HG02840 (cell line): ENCODE measurements around the gene RHOXF2B.
"Not testable (repeated sequence)": the region's sequence is repeated elsewhere in the genome, so short reads cannot be mapped to it uniquely, and the experiment has no call there.

Experiments used
- ATAC-seq: cut with Tn5 transposase; IDR thresholded peaks from one replicate; pipeline ENCODE4 v1.9.1; 2021; ENCODE audit warnings: mild to moderate bottlenecking, moderate library complexity, moderate number of reproducible peaks; ENCODE audit not compliant: unreplicated experiment, low FRiP score

The RHOXF2B gene

DNA sequence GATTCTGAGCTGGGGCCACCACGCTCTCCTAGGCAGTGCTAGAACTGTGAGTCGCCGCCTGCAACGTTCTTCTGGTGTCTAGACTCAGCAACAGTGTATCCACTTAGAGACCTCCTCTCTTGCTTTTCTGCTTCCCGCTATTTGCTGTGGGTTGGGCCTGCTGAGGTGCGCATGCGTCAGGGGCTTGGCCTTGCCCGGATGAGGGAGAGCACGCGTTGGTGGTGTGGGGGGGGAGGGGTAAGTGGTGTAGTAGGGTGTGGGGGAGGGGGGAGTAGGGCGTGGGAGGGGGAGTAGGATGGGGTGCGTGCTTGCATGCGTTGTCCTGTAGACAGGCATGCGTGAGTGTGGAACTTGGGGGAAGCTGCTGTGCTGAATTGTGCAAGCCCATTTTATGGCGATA lies at the start of gene RHOXF2B:
RHOXF2B (minus strand) TSS at position 101 of the 400 bp plus-strand sequence. CDS start 138 bp downstream, outside the sequence.
- ATAC-seq: not testable (repeated sequence)

DNA sequence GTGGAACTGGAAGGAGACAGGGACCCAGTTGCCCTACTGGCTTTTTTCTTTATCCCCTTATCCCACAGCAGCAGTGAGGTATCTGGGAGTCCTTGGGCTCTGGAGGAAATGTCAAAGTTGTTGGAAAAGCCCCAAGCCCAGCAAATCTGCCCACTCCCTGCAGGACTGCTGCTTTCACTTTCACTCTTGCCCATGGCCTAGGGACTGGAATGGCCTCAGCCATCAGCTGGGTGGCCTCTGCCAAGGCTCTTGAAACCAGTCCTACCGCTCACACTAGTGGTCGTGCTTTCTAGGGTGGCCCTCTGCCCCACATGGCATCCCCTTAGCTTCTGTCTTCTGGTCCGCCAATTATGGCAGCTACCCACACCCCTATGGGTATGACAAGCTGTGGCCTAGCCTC lies 48.0 kb upstream of the RHOXF2B start:
- ATAC-seq: no peak

DNA sequence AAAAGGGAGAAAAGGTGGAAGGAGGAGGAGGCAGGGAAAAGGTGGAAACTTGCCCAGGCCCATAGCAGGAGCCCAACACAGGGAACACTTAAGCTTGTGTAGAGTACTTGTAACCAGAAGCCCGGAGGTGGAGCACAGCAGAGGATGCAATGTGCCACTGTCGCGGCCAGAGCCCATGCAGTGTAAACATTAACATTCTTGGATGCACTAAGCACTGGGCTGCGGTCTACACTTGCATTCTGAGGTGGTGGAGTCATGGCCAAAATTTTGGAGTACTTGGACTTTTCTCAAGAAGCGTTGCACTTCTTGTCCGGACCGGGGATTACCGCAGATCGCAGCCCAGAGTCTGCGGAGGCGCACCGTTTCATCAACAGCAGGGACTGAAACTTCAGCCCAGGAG lies 42.7 kb upstream of the RHOXF2B start:
- ATAC-seq: no peak

GRCh38 chrX:120115438-120115963 lies 38.0 kb upstream of the RHOXF2B start, which contains the start of gene RHOXF1:
Gene RHOXF1 (minus strand): TSS chrX:120115913. CDS start chrX:120115862, 51 bp downstream.
- ATAC-seq: no peak

DNA sequence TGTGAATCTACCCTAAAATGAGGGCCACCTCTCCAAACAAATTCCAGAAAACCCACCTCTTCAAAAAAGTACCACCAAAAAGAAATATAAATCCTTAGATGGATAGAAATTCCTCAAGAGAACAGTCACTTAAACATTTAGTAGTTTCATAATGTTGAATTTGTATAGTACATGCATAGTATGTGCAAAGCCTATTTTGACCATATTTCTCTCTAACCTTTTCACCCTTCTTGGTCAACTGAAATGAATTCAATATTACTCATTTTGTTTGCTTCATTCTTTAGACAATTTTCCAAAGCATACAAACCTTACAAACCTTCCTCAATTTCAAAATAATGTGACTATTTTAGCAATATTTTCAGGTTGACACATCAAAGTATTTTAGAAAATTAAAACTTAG lies 34.1 kb upstream of the RHOXF2B start:
- ATAC-seq: no peak

GRCh38 chrX:120109378-120109777 lies 31.9 kb upstream of the RHOXF2B start:
- ATAC-seq: no peak

DNA sequence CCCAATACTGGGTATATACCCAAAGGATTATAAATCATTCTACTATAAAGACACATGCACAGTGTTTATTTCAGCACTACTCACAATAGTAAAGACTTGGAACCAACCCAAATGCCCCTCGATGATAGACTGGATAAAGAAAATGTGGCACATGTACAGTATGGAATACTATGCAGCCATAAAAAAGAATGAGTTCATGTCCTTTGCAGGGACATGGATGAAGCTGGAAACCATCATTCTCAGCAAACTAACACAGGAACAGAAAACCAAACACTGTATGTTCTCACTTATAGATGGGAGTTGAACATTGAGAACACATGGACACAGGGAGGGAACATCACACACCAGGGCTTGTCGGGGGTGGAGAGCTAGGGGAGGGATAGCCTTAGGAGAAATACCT lies 27.2 kb upstream of the RHOXF2B start:
- ATAC-seq: not testable (repeated sequence)

GRCh38 chrX:120101057-120101456 lies 23.6 kb upstream of the RHOXF2B start:
- not testable (repeated sequence) for ATAC-seq

DNA sequence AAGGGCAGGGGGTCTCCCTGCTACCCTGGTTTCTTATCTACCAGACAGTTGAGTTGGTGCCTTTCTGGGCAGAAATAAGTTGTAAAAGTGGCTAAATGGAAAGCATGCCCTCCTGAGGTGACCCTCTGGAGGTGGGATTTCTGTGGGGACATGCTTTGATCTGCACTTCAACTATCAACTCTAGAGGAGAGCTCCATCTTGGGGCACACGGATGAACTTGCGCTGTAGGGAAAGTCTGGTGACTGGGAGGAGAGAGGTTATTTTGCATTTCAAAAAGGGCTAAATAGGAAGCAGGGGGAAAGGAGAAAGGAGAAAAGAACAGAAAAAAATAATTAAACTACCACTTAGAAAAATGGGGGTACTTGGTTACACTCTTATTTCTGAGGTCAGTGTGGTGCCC lies 12.7 kb upstream of the RHOXF2B start:
- ATAC-seq: no peak

DNA sequence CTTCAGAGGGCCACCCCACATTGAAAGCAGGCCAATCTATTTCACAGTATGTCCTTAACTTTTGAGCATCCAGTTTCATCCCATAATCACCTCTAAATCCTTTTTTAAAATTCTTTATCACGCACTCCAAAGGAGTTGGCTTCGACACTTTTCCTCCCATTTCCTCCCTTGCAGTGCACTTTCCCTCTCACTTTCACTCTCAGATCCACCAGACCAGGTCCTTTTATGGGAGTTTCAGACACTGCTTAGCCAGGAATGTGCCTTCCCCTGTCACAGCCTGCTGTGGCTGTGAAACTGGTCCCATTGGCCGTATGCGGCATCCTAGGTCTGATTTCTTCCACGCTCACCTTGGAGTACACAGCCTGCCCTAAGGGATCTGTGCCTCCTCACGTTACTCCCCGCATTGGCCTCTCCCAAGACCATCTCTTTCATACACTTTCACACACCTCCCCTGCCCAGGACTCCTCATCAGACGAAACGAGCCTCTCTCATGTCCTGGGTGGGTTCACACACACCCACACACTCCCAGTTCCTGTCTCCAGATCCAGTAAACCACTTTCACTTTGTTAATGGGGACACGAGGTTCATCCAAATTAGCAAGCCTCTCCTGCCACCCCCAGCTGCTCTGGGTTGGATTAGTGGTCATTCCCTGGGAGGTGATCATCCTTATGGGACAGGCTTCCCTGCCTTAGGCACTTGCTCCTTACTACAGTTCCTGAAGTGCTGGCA lies 10.0 kb upstream of the RHOXF2B start:
- ATAC-seq: no peak

- ATAC-seq: not testable (repeated sequence)
Observed at GRCh38 chrX:120085553-120086185, 8.2 kb upstream of the RHOXF2B start.

GRCh38 chrX:120066169-120066568 lies 11.3 kb downstream of the RHOXF2B start:
- ATAC-seq: not testable (repeated sequence)

GRCh38 chrX:120042712-120043111 lies 34.8 kb downstream of the RHOXF2B start:
- not testable (repeated sequence) for ATAC-seq

- peak; percentile 57 for ATAC-seq
Observed at GRCh38 chrX:120042247-120042646, 35.2 kb downstream of the RHOXF2B start.

DNA sequence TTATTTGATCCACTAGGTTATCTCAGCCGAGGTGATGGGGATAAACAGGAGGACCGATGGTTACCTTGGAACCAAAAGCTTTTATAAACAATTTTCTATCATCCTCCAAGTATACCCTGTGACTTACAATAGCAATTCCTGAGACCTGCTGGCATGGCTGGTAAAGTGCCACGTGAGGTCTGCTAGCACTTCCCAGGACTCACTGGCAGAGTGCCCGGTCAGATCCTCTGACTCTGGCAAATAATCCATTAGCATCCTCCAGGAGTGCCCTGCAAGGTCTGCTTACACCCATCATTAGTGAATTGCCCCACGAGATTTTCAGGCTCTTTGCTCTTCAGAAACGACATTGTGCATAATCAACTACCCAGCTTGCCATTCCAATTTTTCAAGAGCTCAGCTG lies 37.3 kb downstream of the RHOXF2B start:
- ATAC-seq: not testable (repeated sequence)

DNA sequence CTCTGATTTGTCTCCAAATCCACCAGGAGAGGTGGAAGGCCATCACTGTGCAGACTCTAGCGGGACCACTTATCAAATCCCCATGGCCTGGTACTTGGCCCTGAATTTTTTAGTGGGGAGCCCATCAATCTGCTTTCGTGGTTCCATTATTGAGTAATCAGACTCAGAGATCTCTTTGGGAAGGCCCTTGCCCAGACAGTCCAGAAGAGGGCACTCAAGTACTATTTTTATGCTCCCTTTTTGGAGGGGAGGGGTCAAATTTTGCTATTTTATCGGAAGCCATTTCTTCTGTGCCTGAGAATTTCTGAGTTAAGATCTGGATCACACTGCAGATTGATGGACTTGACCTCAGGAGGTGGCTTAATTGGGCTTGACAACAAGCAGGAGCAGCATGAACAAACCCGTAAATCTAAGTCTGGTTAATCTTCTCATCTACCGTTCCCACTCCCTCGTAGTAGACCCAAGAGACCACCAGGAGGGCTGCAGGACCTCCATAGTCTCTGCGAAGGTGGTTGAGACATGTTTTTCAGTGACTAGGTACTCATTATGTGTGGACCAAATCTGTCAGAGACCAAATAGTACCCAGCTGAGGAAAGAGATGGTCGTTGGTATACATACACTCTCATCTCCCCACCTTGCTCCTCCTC lies 38.3 kb downstream of the RHOXF2B start:
- not testable (repeated sequence) for ATAC-seq

- no peak for ATAC-seq
Observed at GRCh38 chrX:120036704-120037103, 40.8 kb downstream of the RHOXF2B start.

- peak; percentile 71 for ATAC-seq
Observed at GRCh38 chrX:120035522-120036309, 41.8 kb downstream of the RHOXF2B start.

GRCh38 chrX:120029354-120029753 lies 48.1 kb downstream of the RHOXF2B start:
- ATAC-seq: no peak

- ATAC-seq: no peak
Observed at GRCh38 chrX:120023259-120023658, 54.2 kb downstream of the RHOXF2B start.
